NCI-H1048 (cell line): ENCODE results near the gene CFH.
"Not testable (repeated sequence)": the region's sequence is repeated elsewhere in the genome, so short reads cannot be mapped to it uniquely, and the experiment has no call there.

ENCODE experiments used
- DNase-seq: peaks from one replicate; lab custom pipeline; 2025; lab: John Stamatoyannopoulos, UW

The CFH gene

GRCh38 chr1:196765019-196765740 is 113.3 kb downstream of the CFH start:
- DNase-seq, result not testable (repeated sequence)

DNA sequence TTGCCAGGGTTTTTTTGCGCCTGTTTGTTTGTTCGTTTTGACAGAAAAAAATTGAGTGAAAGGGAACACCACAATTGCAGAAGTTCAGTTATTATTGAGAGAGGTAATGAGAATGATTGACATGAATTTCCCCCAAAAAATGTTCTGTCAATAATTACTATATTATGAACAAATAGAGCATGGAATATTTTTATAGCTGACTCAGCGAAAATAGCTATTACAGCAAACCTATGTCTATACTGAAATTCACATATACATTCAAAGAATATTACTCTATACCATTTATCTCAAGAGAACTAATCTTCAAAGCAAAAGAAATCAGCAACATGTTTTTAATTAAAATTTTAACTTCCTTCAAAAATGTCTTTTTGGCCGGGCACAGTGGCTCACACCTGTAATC is 118.0 kb downstream of the CFH start:
- DNase-seq, result not testable (repeated sequence)

- DNase-seq, result no peak
These were observed 121.9 kb downstream of the CFH start for GRCh38 chr1:196773713-196774112.

- no peak for DNase-seq
These were observed 122.3 kb downstream of the CFH start for GRCh38 chr1:196774175-196774574.

GRCh38 chr1:196774603-196775002 is 122.8 kb downstream of the CFH start, which contains the start of gene CFHR3:
Gene CFHR3, plus strand, starts transcription at chr1:196774840. Its CDS starts 47 bp downstream, at chr1:196774887.
- no peak for DNase-seq

DNA sequence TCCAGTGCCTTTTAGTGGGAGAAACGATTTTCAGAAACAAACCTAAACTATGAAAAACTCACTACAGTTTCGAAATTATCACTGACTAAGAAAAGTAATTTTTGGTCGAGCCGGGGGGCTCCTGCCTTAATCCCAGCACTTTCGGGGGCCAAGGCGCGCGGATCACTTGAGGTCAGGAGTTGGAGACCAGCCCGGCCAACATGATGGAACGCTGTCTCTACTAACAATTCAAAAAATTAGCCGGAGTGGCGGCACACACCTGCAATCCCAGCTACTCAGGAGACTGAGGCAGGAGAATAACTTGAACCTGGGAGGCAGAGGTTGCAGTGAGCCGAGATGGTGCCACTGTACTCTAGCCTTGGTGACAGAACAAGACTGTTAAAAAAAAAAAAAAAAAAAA is 125.8 kb downstream of the CFH start:
- DNase-seq, result no peak

- DNase-seq, result no peak
These were observed 127.2 kb downstream of the CFH start for GRCh38 chr1:196779093-196779492.

DNA sequence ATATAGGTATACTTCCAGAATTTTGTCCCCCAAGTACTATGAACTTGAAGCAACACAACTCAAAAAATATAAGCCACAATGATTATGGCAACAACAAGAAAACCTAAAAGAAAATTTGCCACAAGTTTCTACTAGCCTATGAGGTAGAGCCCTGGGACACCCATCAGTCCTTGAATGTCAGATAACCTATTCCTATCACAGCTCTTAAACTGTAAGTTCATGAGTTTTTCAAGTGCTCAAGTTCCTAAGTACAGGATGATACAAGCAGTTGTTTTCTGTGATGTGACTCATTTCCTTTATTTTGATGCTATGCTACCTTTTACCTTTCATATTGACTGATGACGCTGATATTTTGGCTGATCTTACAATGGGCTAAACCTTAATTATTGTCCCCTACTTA is 139.4 kb downstream of the CFH start:
- not testable (repeated sequence) for DNase-seq

- not testable (repeated sequence) for DNase-seq
These were observed 142.3 kb downstream of the CFH start for GRCh38 chr1:196794103-196794502.
